HG03060 (cell line): ENCODE measurements around the gene UNC45A.

ENCODE experiments used
- ATAC-seq: cut with Tn5 transposase; IDR thresholded peaks from one replicate; pipeline ENCODE4 v1.9.1; 2021; ENCODE audit warnings: low read depth, moderate number of reproducible peaks; ENCODE audit not compliant: unreplicated experiment

The UNC45A gene, protein sequence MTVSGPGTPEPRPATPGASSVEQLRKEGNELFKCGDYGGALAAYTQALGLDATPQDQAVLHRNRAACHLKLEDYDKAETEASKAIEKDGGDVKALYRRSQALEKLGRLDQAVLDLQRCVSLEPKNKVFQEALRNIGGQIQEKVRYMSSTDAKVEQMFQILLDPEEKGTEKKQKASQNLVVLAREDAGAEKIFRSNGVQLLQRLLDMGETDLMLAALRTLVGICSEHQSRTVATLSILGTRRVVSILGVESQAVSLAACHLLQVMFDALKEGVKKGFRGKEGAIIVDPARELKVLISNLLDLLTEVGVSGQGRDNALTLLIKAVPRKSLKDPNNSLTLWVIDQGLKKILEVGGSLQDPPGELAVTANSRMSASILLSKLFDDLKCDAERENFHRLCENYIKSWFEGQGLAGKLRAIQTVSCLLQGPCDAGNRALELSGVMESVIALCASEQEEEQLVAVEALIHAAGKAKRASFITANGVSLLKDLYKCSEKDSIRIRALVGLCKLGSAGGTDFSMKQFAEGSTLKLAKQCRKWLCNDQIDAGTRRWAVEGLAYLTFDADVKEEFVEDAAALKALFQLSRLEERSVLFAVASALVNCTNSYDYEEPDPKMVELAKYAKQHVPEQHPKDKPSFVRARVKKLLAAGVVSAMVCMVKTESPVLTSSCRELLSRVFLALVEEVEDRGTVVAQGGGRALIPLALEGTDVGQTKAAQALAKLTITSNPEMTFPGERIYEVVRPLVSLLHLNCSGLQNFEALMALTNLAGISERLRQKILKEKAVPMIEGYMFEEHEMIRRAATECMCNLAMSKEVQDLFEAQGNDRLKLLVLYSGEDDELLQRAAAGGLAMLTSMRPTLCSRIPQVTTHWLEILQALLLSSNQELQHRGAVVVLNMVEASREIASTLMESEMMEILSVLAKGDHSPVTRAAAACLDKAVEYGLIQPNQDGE

DNA sequence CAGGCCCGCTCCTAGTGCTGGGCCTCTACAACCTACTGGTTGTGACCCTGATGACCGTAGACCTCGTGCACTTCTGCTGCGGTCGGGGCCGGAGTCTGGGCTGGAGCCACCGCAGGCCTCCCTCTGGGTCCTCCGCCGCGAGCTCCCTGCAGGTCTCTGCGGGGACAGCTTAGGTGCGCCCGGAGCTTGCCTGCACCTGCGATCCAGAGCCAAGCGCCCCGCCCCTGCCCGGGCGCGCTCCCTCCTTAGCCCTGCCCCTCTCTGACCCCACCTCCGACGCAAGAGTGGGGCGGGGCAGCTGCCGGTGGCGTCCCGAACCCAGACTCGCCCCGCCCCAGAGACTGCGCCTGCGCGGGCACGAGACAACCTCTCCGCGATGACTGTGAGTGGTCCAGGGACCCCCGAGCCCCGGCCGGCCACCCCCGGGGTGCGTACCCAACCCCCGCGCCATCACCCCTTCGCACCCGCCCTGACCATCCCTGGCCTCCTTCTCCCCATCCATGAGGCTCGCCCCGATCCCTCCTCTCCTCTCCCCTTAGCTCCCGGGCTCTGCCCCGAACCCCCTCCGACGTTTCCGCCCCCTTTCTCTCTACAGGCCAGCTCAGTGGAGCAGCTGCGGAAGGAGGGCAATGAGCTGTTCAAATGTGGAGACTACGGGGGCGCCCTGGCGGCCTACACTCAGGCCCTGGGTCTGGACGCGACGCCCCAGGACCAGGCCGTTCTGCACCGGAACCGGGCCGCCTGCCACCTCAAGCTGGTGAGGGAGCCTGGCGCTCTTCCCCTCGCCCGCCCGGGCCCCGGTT is at the start of gene UNC45A:
Gene UNC45A (plus strand): TSS at position 337 of the 803 bp plus-strand sequence. CDS start 40 bp downstream, at position 377.
- ATAC-seq: peak; percentile 34

DNA sequence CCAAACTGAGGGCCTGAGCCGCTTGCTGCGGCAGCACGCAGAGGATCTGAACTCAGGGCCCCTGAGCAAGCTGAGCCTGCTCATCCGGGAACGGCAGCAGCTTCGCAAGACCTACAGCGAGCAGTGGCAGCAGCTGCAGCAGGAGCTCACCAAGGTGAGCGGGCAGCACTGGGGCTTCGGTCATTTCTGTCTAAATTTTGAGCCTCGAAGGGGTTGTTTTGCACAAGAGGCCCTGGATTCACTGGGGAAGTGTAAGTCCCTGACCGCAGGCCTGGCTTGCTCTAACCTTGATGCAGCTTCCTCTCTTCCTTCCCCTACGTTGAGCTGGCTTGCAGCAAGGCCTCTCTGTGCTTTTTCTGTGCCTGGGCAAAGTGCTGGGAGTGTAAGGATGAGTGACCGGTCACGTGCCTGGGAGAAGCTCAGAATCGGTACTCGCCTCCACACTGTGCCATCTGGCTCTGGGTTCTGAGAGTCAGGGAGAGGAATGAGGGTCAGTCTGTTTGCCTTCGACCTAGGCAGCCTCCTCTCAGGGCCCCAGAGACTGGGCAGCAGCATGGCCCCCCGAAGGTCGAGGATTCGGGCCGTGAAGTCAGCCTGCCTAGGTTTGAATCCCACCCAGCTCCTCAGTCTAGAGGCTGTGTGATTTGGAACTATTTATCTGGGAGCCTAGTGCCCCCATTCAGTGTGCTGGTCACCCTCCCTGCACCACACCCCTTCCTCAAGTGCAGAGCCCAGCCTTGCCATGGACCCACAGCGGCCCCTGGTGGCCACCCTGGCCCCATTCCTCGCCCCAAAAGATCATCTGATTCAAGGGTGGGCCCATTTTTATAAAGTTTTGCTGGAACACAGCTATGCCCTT is 49.4 kb upstream of the UNC45A start:
- ATAC-seq: no peak

- no peak for ATAC-seq
These were observed 48.8 kb upstream of the UNC45A start for GRCh38 chr15:90886291-90886614.

GRCh38 chr15:90887037-90887481 is 48.0 kb upstream of the UNC45A start:
- no peak for ATAC-seq

DNA sequence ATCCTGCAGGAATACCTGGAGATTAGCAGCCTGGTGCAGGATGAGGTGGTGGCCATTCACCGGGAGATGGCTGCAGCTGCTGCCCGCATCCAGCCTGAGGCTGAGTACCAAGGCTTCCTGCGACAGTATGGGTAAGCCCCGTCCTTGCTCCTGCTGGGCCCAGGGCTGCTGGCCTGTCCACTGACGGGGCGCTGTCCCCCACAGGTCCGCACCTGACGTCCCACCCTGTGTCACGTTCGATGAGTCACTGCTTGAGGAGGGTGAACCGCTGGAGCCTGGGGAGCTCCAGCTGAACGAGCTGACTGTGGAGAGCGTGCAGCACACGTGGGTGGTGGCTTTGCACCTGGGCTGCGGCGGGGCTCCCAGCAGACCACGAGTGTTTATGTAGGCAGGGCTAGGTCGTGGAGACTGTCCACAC is 45.8 kb upstream of the UNC45A start:
- ATAC-seq: no peak

GRCh38 chr15:90889736-90890456 is 45.2 kb upstream of the UNC45A start:
- no peak for ATAC-seq

GRCh38 chr15:90890839-90891238 is 44.2 kb upstream of the UNC45A start:
- ATAC-seq: no peak

GRCh38 chr15:90891346-90891949 is 43.6 kb upstream of the UNC45A start:
- ATAC-seq: no peak

- ATAC-seq: no peak
These were observed 43.1 kb upstream of the UNC45A start for GRCh38 chr15:90892023-90892422.

- no peak for ATAC-seq
These were observed 42.4 kb upstream of the UNC45A start for GRCh38 chr15:90892498-90893174.

DNA sequence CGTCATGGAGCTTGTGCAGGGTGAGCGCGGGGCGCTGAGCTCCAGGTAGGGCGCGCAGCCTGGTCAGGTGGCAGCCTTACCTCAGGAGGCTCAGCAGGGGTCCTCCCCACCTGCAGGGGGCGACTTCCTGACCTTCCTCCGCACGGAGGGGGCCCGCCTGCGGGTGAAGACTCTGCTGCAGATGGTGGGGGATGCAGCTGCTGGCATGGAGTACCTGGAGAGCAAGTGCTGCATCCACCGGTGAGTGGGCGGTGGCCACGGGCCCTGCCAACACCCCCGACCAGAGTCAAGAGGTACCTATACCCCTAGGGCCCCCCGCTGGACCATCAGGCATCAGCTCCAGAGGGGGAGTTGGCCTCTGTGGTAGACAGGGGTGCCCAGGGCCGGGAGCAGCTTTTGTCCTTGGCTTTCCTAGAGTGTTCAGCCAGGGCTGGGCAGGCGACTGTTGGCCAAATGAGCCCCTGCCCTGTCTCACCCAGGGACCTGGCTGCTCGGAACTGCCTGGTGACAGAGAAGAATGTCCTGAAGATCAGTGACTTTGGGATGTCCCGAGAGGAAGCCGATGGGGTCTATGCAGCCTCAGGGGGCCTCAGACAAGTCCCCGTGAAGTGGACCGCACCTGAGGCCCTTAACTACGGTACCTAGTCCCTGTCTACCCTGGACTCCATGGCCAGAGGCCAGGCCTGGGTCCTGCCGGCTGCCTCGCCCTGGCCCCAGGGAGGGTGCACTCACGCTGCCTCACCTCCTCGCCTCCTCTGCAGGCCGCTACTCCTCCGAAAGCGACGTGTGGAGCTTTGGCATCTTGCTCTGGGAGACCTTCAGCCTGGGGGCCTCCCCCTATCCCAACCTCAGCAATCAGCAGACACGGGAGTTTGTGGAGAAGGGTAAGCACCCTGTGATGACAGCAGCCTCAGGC is 41.7 kb upstream of the UNC45A start:
- ATAC-seq: no peak

- no peak for ATAC-seq
These were observed 39.4 kb upstream of the UNC45A start for GRCh38 chr15:90895571-90896117.

DNA sequence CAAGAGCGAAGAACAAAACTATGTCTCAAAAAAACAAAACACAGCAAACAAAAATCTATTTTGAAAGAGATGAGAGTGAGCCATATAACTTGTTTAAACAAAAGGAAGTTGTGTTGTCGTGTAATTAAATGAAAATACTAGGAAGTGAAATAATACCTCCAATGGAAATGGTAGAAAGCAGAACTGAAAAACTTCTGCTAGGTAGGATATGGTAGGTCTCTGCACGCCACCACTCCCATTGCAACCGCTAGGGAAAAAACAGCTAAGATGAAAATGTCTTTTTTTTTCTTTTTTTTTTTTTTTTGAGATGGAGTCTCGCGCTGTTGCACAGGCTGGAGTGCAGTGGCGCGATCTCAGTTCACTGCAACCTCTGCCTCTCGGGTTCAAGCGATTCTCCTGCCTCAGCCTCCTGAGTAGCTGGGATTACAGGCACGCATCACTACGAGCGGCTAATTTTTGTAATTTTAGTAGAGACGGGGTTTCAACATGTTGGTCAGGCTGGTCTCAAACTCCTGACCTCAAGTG is 37.9 kb upstream of the UNC45A start:
- peak; percentile 50 for ATAC-seq

DNA sequence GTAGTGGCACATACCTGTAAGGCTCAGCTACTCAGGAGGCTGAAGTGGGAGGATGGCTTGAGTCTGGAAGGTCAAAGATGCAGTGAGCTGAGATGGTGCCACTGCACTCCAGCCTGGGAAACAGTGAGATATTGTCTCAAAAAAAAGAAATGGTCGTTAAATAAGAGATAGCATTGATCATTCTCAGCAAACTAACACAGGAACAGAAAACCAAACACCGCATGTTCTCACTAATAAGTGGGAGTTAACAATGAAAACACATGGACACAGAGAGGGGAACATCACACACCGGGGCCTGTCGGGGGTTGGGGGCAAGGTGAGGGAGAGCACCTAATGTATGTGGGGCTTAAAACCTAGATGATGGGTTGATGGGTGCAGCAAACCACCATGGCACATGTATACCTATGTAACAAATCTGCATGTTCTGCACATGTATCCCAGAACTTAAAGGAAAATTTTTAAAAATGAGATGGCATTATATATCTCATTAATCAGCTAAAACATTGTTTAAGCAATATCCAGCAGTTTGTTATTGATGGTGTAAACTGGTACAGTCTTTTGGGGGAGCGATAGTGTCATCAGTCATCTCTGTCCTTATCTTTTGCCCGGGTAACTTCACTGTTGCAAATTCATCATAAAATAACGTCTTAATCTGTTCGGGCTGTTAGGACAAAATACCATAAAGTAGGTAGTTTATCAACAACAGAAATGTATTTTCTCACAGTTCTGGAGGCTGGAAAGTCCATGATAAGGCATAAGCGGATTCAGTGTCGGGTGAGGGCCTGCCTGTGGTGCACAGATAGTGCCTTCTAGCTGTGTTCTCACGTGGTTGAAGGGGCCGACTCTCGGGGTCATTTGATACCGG is 33.7 kb upstream of the UNC45A start:
- ATAC-seq: no peak

GRCh38 chr15:90902040-90902839 is 32.8 kb upstream of the UNC45A start:
- peak; percentile 47 for ATAC-seq
